GM19468 (cell line): Measurements from ENCODE around the gene NOP16.
A peak's percentile ranks its signal among the peaks of the same experiment; 100 is the strongest.

ENCODE experiments used
- ATAC-seq: cut with Tn5 transposase; IDR thresholded peaks from one replicate; pipeline ENCODE4 v1.9.1; 2021; ENCODE audit warnings: mild to moderate bottlenecking, moderate library complexity, moderate number of reproducible peaks; ENCODE audit not compliant: unreplicated experiment; ENCODE audit errors: extremely low read depth

The NOP16 gene

GRCh38 chr5:176389135-176390123 lies 1.0 kb upstream of the NOP16 start:
- ATAC-seq, result peak; percentile 1

- no peak for ATAC-seq
Measured at GRCh38 chr5:176388003-176388443, 375 bp downstream of the NOP16 start.

GRCh38 chr5:176387384-176387925 lies 943 bp downstream of the NOP16 start:
- no peak for ATAC-seq

GRCh38 chr5:176386491-176386890 lies 1.9 kb downstream of the NOP16 start:
- ATAC-seq, result no peak

GRCh38 chr5:176384991-176385390 lies 3.4 kb downstream of the NOP16 start:
- no peak for ATAC-seq

GRCh38 chr5:176384366-176384930 lies 4.0 kb downstream of the NOP16 start:
- ATAC-seq, result no peak

- ATAC-seq, result no peak
Measured at GRCh38 chr5:176383961-176384360, 4.4 kb downstream of the NOP16 start.

GRCh38 chr5:176383248-176383905 lies 5.0 kb downstream of the NOP16 start:
- ATAC-seq, result no peak

- no peak for ATAC-seq
Measured at GRCh38 chr5:176382721-176383120, 5.7 kb downstream of the NOP16 start.

GRCh38 chr5:176381979-176382378 lies 6.4 kb downstream of the NOP16 start:
- ATAC-seq, result no peak

- ATAC-seq, result no peak
Measured at GRCh38 chr5:176381423-176381822, 7.0 kb downstream of the NOP16 start.

- ATAC-seq, result no peak
Measured at GRCh38 chr5:176379881-176380280, 8.5 kb downstream of the NOP16 start.

GRCh38 chr5:176373100-176373818 lies 15.1 kb downstream of the NOP16 start:
- ATAC-seq, result no peak

- ATAC-seq, result no peak
Measured at GRCh38 chr5:176371621-176372539, 16.5 kb downstream of the NOP16 start.

- no peak for ATAC-seq
Measured at GRCh38 chr5:176369934-176370711, 18.3 kb downstream of the NOP16 start.

GRCh38 chr5:176368726-176369125 lies 19.7 kb downstream of the NOP16 start:
- no peak for ATAC-seq

- ATAC-seq, result no peak
Measured at GRCh38 chr5:176366232-176366894, 22.0 kb downstream of the NOP16 start.
